Upper lobe of left lung (tissue), 6 donors: ENCODE measurements around the gene ARNT2. TPM values are rescaled to one million over a fixed set of nuclear protein-coding genes. Genes with fewer than 3 reads are reported as not detected.

Experiments
- ATAC-seq, 2 donors: fragments of 200-7000 bp; cut with Tn5 transposase; one replicate each; pipeline ENCODE4 v1.9.1; 2022; ENCODE audit warnings: mild to moderate bottlenecking in 2 of 2, moderate library complexity in 2 of 2; ENCODE audit not compliant: low FRiP score in 2 of 2
- DNase-seq, 2 donors: peaks; one replicate each; pipeline ENCODE4 v3.0.0-alpha.2; 2019 to 2020
- H3K27ac ChIP-seq, 4 donors: fragments of 200-600 bp; sonication (generic); one replicate each; pipeline ENCODE4 v1.5.1; 2016 to 2019
- H3K27me3 ChIP-seq, 4 donors: fragments of 200-600 bp; sonication (generic); one replicate each; pipeline ENCODE4 v1.5.1; 2017 to 2019
- H3K36me3 ChIP-seq, 4 donors: fragments of 200-600 bp; sonication (generic); one replicate each; pipeline ENCODE4 v1.5.1; 2016 to 2019
- H3K4me1 ChIP-seq, 4 donors: fragments of 200-600 bp; sonication (generic); one replicate each; pipeline ENCODE4 v1.5.1; 2018 to 2019
- H3K4me3 ChIP-seq, 4 donors: fragments of 200-600 bp; sonication (generic); one replicate each; pipeline ENCODE4 v1.5.1; 2017 to 2019; ENCODE audit warnings: mild to moderate bottlenecking in 2 of 4, moderate library complexity in 1 of 4
- H3K9me3 ChIP-seq, 4 donors: fragments of 200-600 bp; sonication (generic); one replicate each; pipeline ENCODE4 v1.5.1; 2018 to 2019
- CTCF ChIP-seq, 6 experiments: fragments of 450-650 bp in 4 of 6; fragments of 200-600 bp in 2 of 6; sonication (generic) in 2 of 6; IDR thresholded peaks; one replicate each; pipeline ENCODE4 v1.5.1; 2016 to 2019; ENCODE audit warnings: antibody characterized with exemption in 6 of 6
- EP300 ChIP-seq, 4 donors: sonication (generic); formaldehyde crosslinking; IDR thresholded peaks; one replicate each; pipeline ENCODE4 v1.5.1; 2017; ENCODE audit warnings: antibody characterized with exemption in 4 of 4, control low read depth in 2 of 4
- POLR2A ChIP-seq, 4 donors: fragments of 450-650 bp; IDR thresholded peaks; one replicate each; pipeline ENCODE4 v1.5.1; 2016 to 2017; ENCODE audit warnings: antibody characterized with exemption in 4 of 4, mild to moderate bottlenecking in 2 of 4
- POLR2AphosphoS5 ChIP-seq, 2 donors: sonication (generic); formaldehyde crosslinking; IDR thresholded peaks; one replicate each; pipeline ENCODE4 v1.5.1; 2017; ENCODE audit warnings: antibody characterized with exemption in 2 of 2
- WGBS, 2 donors: methylation state at CpG; one replicate each; pipeline ENCODE4 v1.1.5; 2017 to 2018; 5-methylcytosine and 5-hydroxymethylcytosine counted together
- total RNA-seq, 6 donors: library from RNA; depleted of rRNA in 4 of 6; stranded (reverse); fragments of >200 nt in 4 of 6; gene quantifications; one replicate each; pipeline versions ENCODE4 v1.1.0 to v1.2.1, GENCODE V29; 2016 to 2021
- donor health status: DM: no; HTN: no; CAD: no; lungs with moderate emphysema.
- donor health status: DM: no; HTN: yes; CAD: no; lungs with severe emphysema.

Gene ARNT2
- total RNA-seq, 6 donors from 2014 or later = 4.7 to 26.9 (median 8.4) TPM

GRCh38 chr15:80568298-80568697 lies 164.1 kb downstream of the ARNT2 start:
- WGBS, 2 donors = 77% methylated on average over 8 of the region's 8 CpGs
- ATAC-seq = no peak
- TF ChIP-seq POLR2A (IDR thresholded peaks at IDR 0.05) (no peak), POLR2AphosphoS5 (IDR thresholded peaks at IDR 0.05) (no peak), EP300 (IDR thresholded peaks at IDR 0.05) (no peak)

GRCh38 chr15:80568876-80569605 lies 164.9 kb downstream of the ARNT2 start:
- Histone ChIP-seq H3K36me3 (no peaks in the 10 kb centered on the region), H3K27ac (no peak overlapping the region), H3K4me3 (no peak overlapping the region), H3K9me3 (no peaks in the 10 kb centered on the region), H3K4me1 (peaks cover 0 to 10% (median 2%) of the 10 kb centered on the region in 4 donors), H3K27me3 (no peaks in the 10 kb centered on the region)
- TF ChIP-seq CTCF (IDR thresholded peaks at IDR 0.05) (no peak), POLR2AphosphoS5 (IDR thresholded peaks at IDR 0.05) (no peak), EP300 (IDR thresholded peaks at IDR 0.05) (no peak), POLR2A (IDR thresholded peaks at IDR 0.05) (no peak)
- WGBS, 2 donors = 87 to 92% methylated on average over 19 to 20 of the region's 20 CpGs
- ATAC-seq (no peak), DNase-seq (no peak)

More at GRCh38 chr15:80568298-80568697, 164.1 kb downstream of the ARNT2 start:
- Histone ChIP-seq H3K27ac (no peak overlapping the region), H3K36me3 (no peaks in the 10 kb centered on the region), H3K4me1 (peaks cover 0 to 10% (median 3%) of the 10 kb centered on the region in 4 donors), H3K27me3 (no peaks in the 10 kb centered on the region), H3K4me3 (no peak overlapping the region), H3K9me3 (no peaks in the 10 kb centered on the region)
- DNase-seq = no peak

GRCh38 chr15:80569656-80570055 lies 165.5 kb downstream of the ARNT2 start:
- no peaks in the 10 kb centered on the region for H3K27me3 ChIP-seq
- ATAC-seq (no peak), DNase-seq (no peak)
- H3K36me3 ChIP-seq = no peaks in the 10 kb centered on the region
- 96 to 100% methylated on average over 1 to 4 of the region's 4 CpGs for WGBS, 2 donors
- TF ChIP-seq POLR2AphosphoS5 (IDR thresholded peaks at IDR 0.05) (no peak), EP300 (IDR thresholded peaks at IDR 0.05) (no peak), CTCF (IDR thresholded peaks at IDR 0.05) (no peak), POLR2A (IDR thresholded peaks at IDR 0.05) (no peak)
- no peaks in the 10 kb centered on the region for H3K9me3 ChIP-seq
- H3K4me3 ChIP-seq = no peak overlapping the region
- peaks cover 0 to 10% (median 2%) of the 10 kb centered on the region in 4 donors for H3K4me1 ChIP-seq
- H3K27ac ChIP-seq = no peak overlapping the region

GRCh38 chr15:80570553-80570952 lies 166.4 kb downstream of the ARNT2 start:
- Histone ChIP-seq H3K4me1 (peaks cover 0 to 10% (median 2%) of the 10 kb centered on the region in 4 donors), H3K27me3 (no peaks in the 10 kb centered on the region), H3K9me3 (no peaks in the 10 kb centered on the region), H3K36me3 (no peaks in the 10 kb centered on the region), H3K27ac (no peak overlapping the region), H3K4me3 (no peak overlapping the region)
- ATAC-seq (no peak), DNase-seq (peak in 1 of 2 donors; percentile 11)
- 76 to 82% methylated on average over 6 of the region's 6 CpGs for WGBS, 2 donors
- TF ChIP-seq POLR2A (IDR thresholded peaks at IDR 0.05) (no peak), EP300 (IDR thresholded peaks at IDR 0.05) (no peak), POLR2AphosphoS5 (IDR thresholded peaks at IDR 0.05) (no peak), CTCF (IDR thresholded peaks at IDR 0.05) (no peak)

- no peaks in the 10 kb centered on the region for H3K36me3 ChIP-seq
- TF ChIP-seq POLR2A (IDR thresholded peaks at IDR 0.05) (no peak), POLR2AphosphoS5 (IDR thresholded peaks at IDR 0.05) (no peak), CTCF (IDR thresholded peaks at IDR 0.05) (no peak), EP300 (IDR thresholded peaks at IDR 0.05) (no peak)
- H3K27me3 ChIP-seq = no peaks in the 10 kb centered on the region
- H3K4me3 ChIP-seq = no peak overlapping the region
- no peak overlapping the region for H3K27ac ChIP-seq
- no peaks in the 10 kb centered on the region for H3K9me3 ChIP-seq
- WGBS, 2 donors = 38 to 43% methylated on average over 3 of the region's 3 CpGs
- peak in 1 of 2 donors; percentile 6 for DNase-seq
- ATAC-seq = no peak
- peaks cover 0 to 9% (median 2%) of the 10 kb centered on the region in 4 donors for H3K4me1 ChIP-seq
These were observed 168.2 kb downstream of the ARNT2 start for GRCh38 chr15:80572337-80572736.
